HepG2 (cell line): ENCODE data around the gene RASSF7. TPM values are rescaled to one million over a fixed set of nuclear protein-coding genes. Genes with fewer than 3 reads are reported as not detected.
A peak's percentile ranks its signal among the peaks of the same experiment; 100 is the strongest.

ENCODE experiments used
- ADNP ChIP-seq: sonication (generic); formaldehyde crosslinking; IDR thresholded peaks from 2 replicates; pipeline ENCODE4 v1.4.0; 2020; ENCODE audit warnings: missing genetic modification reagents
- ATF7 ChIP-seq, 2 experiments: fragments of 450-650 bp in 1 of 2; sonication (generic) in 1 of 2; formaldehyde crosslinking in 1 of 2; IDR thresholded peaks; 2 replicates each; pipeline versions ENCODE4 v1.4.0 to v1.6.1; 2016 to 2020; ENCODE audit warnings: antibody characterized with exemption in 1 of 2, mild to moderate bottlenecking in 1 of 2, missing genetic modification reagents in 1 of 2
- DR1 ChIP-seq: sonication (generic); formaldehyde crosslinking; IDR thresholded peaks from 2 replicates; pipeline ENCODE4 v1.8.0; 2021; ENCODE audit warnings: mild to moderate bottlenecking, missing genetic modification reagents, inconsistent platforms
- E2F5 ChIP-seq: sonication (generic); formaldehyde crosslinking; conservative IDR thresholded peaks from 2 replicates; pipeline ENCODE4 v1.4.0; 2020; ENCODE audit warnings: missing genetic modification reagents
- ELF1 ChIP-seq: sonication (generic); formaldehyde crosslinking; IDR thresholded peaks from 2 replicates; pipeline ENCODE4 v1.4.0; 2020; ENCODE audit warnings: missing genetic modification reagents
- IRF2 ChIP-seq: IDR thresholded peaks from 2 replicates; pipeline ENCODE4 v1.6.1; 2018; ENCODE audit warnings: missing genetic modification reagents, missing compliant biosample characterization
- JARID2 ChIP-seq: sonication (generic); formaldehyde crosslinking; IDR thresholded peaks from 2 replicates; pipeline ENCODE4 v1.8.1; 2023; ENCODE audit warnings: missing genetic modification reagents, inconsistent platforms; ENCODE audit not compliant: insufficient replicate concordance
- KDM2A ChIP-seq: sonication (generic); formaldehyde crosslinking; IDR thresholded peaks from 2 replicates; pipeline ENCODE4 v1.4.0; 2020; ENCODE audit warnings: low read depth, missing genetic modification reagents, borderline replicate concordance
- KLF15 ChIP-seq: sonication (generic); formaldehyde crosslinking; IDR thresholded peaks from 2 replicates; pipeline ENCODE4 v1.8.1; 2023; ENCODE audit warnings: borderline replicate concordance, mild to moderate bottlenecking, inconsistent platforms, missing genetic modification reagents, mixed read lengths
- MED1 ChIP-seq: sonication (generic); formaldehyde crosslinking; IDR thresholded peaks from 2 replicates; pipeline ENCODE4 v1.4.0; 2020; ENCODE audit warnings: missing genetic modification reagents
- MIER2 ChIP-seq: IDR thresholded peaks from 2 replicates; pipeline ENCODE4 v1.6.1; 2016; ENCODE audit warnings: missing biosample characterization, missing genetic modification reagents
- PCBP1 ChIP-seq: fragments of 200-400 bp; formaldehyde crosslinking; IDR thresholded peaks from 2 replicates; pipeline ENCODE4 v1.6.1; 2017; ENCODE audit warnings: mild to moderate bottlenecking, low read depth, low read length, borderline replicate concordance
- POLR2A ChIP-seq, 2 experiments: IDR thresholded peaks; 2 replicates each; pipeline ENCODE4 v1.6.1; 2011; ENCODE audit warnings: low read depth in 2 of 2, low read length in 2 of 2, mild to moderate bottlenecking in 1 of 2, moderate library complexity in 1 of 2; ENCODE audit not compliant: insufficient read depth in 1 of 2
- SAP130 ChIP-seq: IDR thresholded peaks from 2 replicates; pipeline ENCODE4 v1.6.1; 2016; ENCODE audit warnings: low read depth
- SPEN ChIP-seq: sonication (generic); formaldehyde crosslinking; IDR thresholded peaks from 2 replicates; pipeline ENCODE4 v1.5.1; 2020; ENCODE audit warnings: low read depth, mild to moderate bottlenecking, missing genetic modification reagents
- TCF12 ChIP-seq, 2 experiments: fragments of 450-650 bp in 1 of 2; sonication (generic) in 1 of 2; formaldehyde crosslinking in 1 of 2; IDR thresholded peaks; 2 replicates each; pipeline versions ENCODE4 v1.6.1 to v1.8.0; 2017 to 2022; ENCODE audit warnings: antibody characterized with exemption in 1 of 2, mild to moderate bottlenecking in 1 of 2, missing genetic modification reagents in 1 of 2, moderate library complexity in 1 of 2
- ZFP90 ChIP-seq: sonication (generic); formaldehyde crosslinking; IDR thresholded peaks from 2 replicates; pipeline ENCODE4 v1.8.0; 2022; ENCODE audit warnings: missing genetic modification reagents, mild to moderate bottlenecking, inconsistent platforms, borderline replicate concordance
- ZFX ChIP-seq: sonication (generic); formaldehyde crosslinking; IDR thresholded peaks from 2 replicates; pipeline ENCODE4 v1.4.0; 2020; ENCODE audit warnings: mild to moderate bottlenecking, low read depth, missing genetic modification reagents, moderate library complexity
- ZNF142 ChIP-seq: sonication (generic); formaldehyde crosslinking; IDR thresholded peaks from 2 replicates; pipeline ENCODE4 v1.4.0; 2020; ENCODE audit warnings: missing genetic modification reagents
- ZNF207 ChIP-seq: fragments of 450-650 bp; IDR thresholded peaks from 2 replicates; pipeline ENCODE4 v1.6.1; 2016; ENCODE audit warnings: antibody characterized with exemption, borderline replicate concordance
- ZNF441 ChIP-seq: sonication (generic); formaldehyde crosslinking; IDR thresholded peaks from 2 replicates; pipeline ENCODE4 v1.7.0; 2021; ENCODE audit warnings: missing genetic modification reagents, borderline replicate concordance
- ZNF468 ChIP-seq: sonication (generic); formaldehyde crosslinking; IDR thresholded peaks from 2 replicates; pipeline ENCODE4 v1.8.0; 2022; ENCODE audit warnings: mild to moderate bottlenecking, moderate library complexity, missing genetic modification reagents
- ZNF570 ChIP-seq: sonication (generic); formaldehyde crosslinking; IDR thresholded peaks from 2 replicates; pipeline ENCODE4 v1.4.0; 2020; ENCODE audit warnings: mild to moderate bottlenecking, missing genetic modification reagents, borderline replicate concordance
- ZNF850 ChIP-seq: sonication (generic); formaldehyde crosslinking; conservative IDR thresholded peaks from 2 replicates; pipeline ENCODE4 v1.9.0; 2021; ENCODE audit warnings: mild to moderate bottlenecking, missing genetic modification reagents
- polyA plus RNA-seq, 8 experiments: library from polyadenylated mRNA; depleted of rRNA in 3 of 8; stranded (reverse) in 7 of 8; unstranded in 1 of 8; fragments of >200 nt; fragmentation: Illumina TruSeq in 4 of 8; extraction: Trizol in 4 of 8; gene quantifications; 2 replicates each; pipeline versions ENCODE4 v1.2.1 to v1.2.3, GENCODE V29; 2011 to 2016; ENCODE audit warnings: low read depth in 4 of 8, missing spikeins in 1 of 8, mixed read lengths in 1 of 8; ENCODE audit not compliant: insufficient read depth in 1 of 8
- total RNA-seq, 5 experiments: library from RNA; depleted of rRNA; stranded (reverse); fragments of >200 nt; fragmentation: Illumina TruSeq; extraction: Trizol; gene quantifications; 2 replicates each; pipeline ENCODE4 v1.2.3, GENCODE V29; 2016; ENCODE audit warnings: low read depth in 1 of 5

Gene RASSF7
- total and polyA plus RNA-seq, 2 of the 13 experiments (the other 11 are each of a cell fraction or from before 2014, with no cell fraction given), result 20.2 to 28.6 TPM

GRCh38 chr11:575996-576768 lies 15.4 kb downstream of the RASSF7 start, which contains the start of gene PHRF1 (continued):
- TF ChIP-seq ZNF142 (CRISPR knock-in tag) (no peak), ZNF850 (CRISPR knock-in tag) (no peak), ATF7 (IDR thresholded peaks at IDR 0.05) (peak; percentile 90), ATF7 (CRISPR knock-in tag; IDR thresholded peaks at IDR 0.05) (no peak), MIER2 (CRISPR knock-in tag) (0 out of 2 replicates have a peak, but pooled peaks have one; percentile 28), ELF1 (peak; percentile 93), ZNF468 (CRISPR knock-in tag) (0 out of 2 replicates have a peak, but pooled peaks have one; percentile 65), KLF15 (CRISPR knock-in tag) (peak; percentile 84; the same call in 1 of the 2 replicates), ZFP90 (CRISPR knock-in tag) (no peak), POLR2A (IDR thresholded peaks at IDR 0.05; ENCODE audit: insufficient read depth in 1 of 2, low read depth in 2 of 2, low read length in 2 of 2) (peak in 1 of 2 experiments; percentile 85; a peak in 2 of 4 replicates), ZNF441 (CRISPR knock-in tag) (peak; percentile 75; the same call in 1 of the 2 replicates), ZNF570 (no peak), SAP130 (CRISPR knock-in tag) (peak; percentile 80), IRF2 (CRISPR knock-in tag) (0 out of 2 replicates have a peak, but pooled peaks have one; percentile 52), ZNF207 (no peak), E2F5 (peak; percentile 87), ADNP (CRISPR knock-in tag) (no peak), MED1 (CRISPR knock-in tag) (peak; percentile 57), KDM2A (CRISPR knock-in tag) (peak; percentile 66), ZFX (CRISPR knock-in tag) (peak; percentile 92), PCBP1 (peak; percentile 90), JARID2 (CRISPR knock-in tag) (peak; percentile 63), SPEN (peak; percentile 53; the same call in 1 of the 2 replicates), TCF12 (IDR thresholded peaks at IDR 0.05) (no peak), TCF12 (CRISPR knock-in tag; IDR thresholded peaks at IDR 0.05) (no peak), DR1 (CRISPR knock-in tag) (peak; percentile 48; the same call in 1 of the 2 replicates)
